GM23338 (cell line): ENCODE results near the gene IQCM. TPM values are rescaled to one million over a fixed set of nuclear protein-coding genes. Genes with fewer than 3 reads are reported as not detected.

Experiments
- ATAC-seq: fragments of 200-7000 bp; cut with Tn5 transposase; 3 replicates; pipeline ENCODE4 v1.9.1; 2020
- DNase-seq: peaks from one replicate; pipeline ENCODE4 v3.0.0-alpha.2; 2015; ENCODE audit warnings: low spot score
- H2AFZ ChIP-seq: fragments of 200-600 bp; sonication (generic); 2 replicates; pipeline ENCODE4 v1.8.0; 2016; ENCODE audit warnings: antibody characterized with exemption, mild to moderate bottlenecking, moderate library complexity
- H3F3A ChIP-seq: fragments of 200-600 bp; sonication (generic); replicated peaks from 2 replicates; pipeline ENCODE4 v1.8.0; 2017; ENCODE audit warnings: antibody characterized with exemption, mixed run types, low read depth
- H3K27ac ChIP-seq: fragments of 200-600 bp; sonication (generic); 2 replicates; pipeline ENCODE4 v1.6.1; 2016; ENCODE audit warnings: low read depth
- H3K27me3 ChIP-seq: fragments of 200-600 bp; sonication (generic); 2 replicates; pipeline ENCODE4 v1.8.0; 2016; ENCODE audit warnings: mild to moderate bottlenecking, mixed run types, moderate library complexity; ENCODE audit not compliant: insufficient read depth
- H3K36me3 ChIP-seq: fragments of 200-600 bp; sonication (generic); 2 replicates; pipeline ENCODE4 v1.8.0; 2016; ENCODE audit warnings: mild to moderate bottlenecking; ENCODE audit not compliant: insufficient read depth
- H3K4me1 ChIP-seq: fragments of 200-600 bp; sonication (generic); 2 replicates; pipeline ENCODE4 v1.8.0; 2016; ENCODE audit warnings: mild to moderate bottlenecking, moderate library complexity; ENCODE audit not compliant: insufficient read depth
- H3K4me2 ChIP-seq: fragments of 200-600 bp; sonication (generic); 2 replicates; pipeline ENCODE4 v1.7.1; 2017; ENCODE audit warnings: mixed run types
- H3K4me3 ChIP-seq: fragments of 200-600 bp; sonication (generic); 2 replicates; pipeline ENCODE4 v1.6.1; 2016; ENCODE audit warnings: mixed run types
- H3K79me2 ChIP-seq: fragments of 200-600 bp; sonication (generic); replicated peaks from 2 replicates; pipeline ENCODE4 v1.8.0; 2017; ENCODE audit warnings: mild to moderate bottlenecking; ENCODE audit not compliant: insufficient read depth
- H3K9me2 ChIP-seq: fragments of 200-600 bp; sonication (generic); 2 replicates; pipeline ENCODE4 v1.8.0; 2017; ENCODE audit not compliant: insufficient read depth
- H4K20me1 ChIP-seq: fragments of 200-600 bp; sonication (generic); replicated peaks from 2 replicates; pipeline ENCODE4 v1.8.0; 2017; ENCODE audit warnings: mild to moderate bottlenecking; ENCODE audit not compliant: insufficient read depth
- H3K27ac Mint-ChIP-seq: 2 replicates; pipeline ENCODE4 v1.8.0; 2020; ENCODE audit warnings: inconsistent platforms, mild to moderate bottlenecking, moderate library complexity, mixed read lengths
- H3K27me3 Mint-ChIP-seq: 3 replicates; pipeline ENCODE4 v1.8.0; 2022; ENCODE audit warnings: low read depth, mild to moderate bottlenecking, moderate library complexity, mixed read lengths, inconsistent platforms; ENCODE audit not compliant: insufficient read depth, poor library complexity
- H3K36me3 Mint-ChIP-seq: 3 replicates; pipeline ENCODE4 v1.8.0; 2021; ENCODE audit warnings: low read depth, mild to moderate bottlenecking, inconsistent platforms, moderate library complexity, mixed read lengths
- H3K4me1 Mint-ChIP-seq: 3 replicates; pipeline ENCODE4 v1.8.0; 2020; ENCODE audit warnings: mild to moderate bottlenecking, inconsistent platforms, mixed read lengths
- H3K4me3 Mint-ChIP-seq: 3 replicates; pipeline ENCODE4 v1.8.0; 2021; ENCODE audit warnings: moderate library complexity, mild to moderate bottlenecking, inconsistent platforms, mixed read lengths
- H3K9me3 Mint-ChIP-seq: 3 replicates; pipeline ENCODE4 v1.8.0; 2020; ENCODE audit warnings: moderate library complexity, mild to moderate bottlenecking, inconsistent platforms, mixed read lengths
- EZH2 ChIP-seq: fragments of 200-600 bp; sonication (generic); IDR thresholded peaks from one replicate; pipeline ENCODE4 v1.8.0; 2017; ENCODE audit warnings: antibody characterized with exemption, mild to moderate bottlenecking, low read depth; ENCODE audit not compliant: unreplicated experiment
- EZH2phosphoT487 ChIP-seq: fragments of 200-600 bp; sonication (generic); IDR thresholded peaks from one replicate; pipeline ENCODE4 v1.8.1; 2018; ENCODE audit warnings: antibody characterized with exemption; ENCODE audit not compliant: unreplicated experiment
- NANOG ChIP-seq: IDR thresholded peaks from 2 replicates; pipeline ENCODE4 v1.6.1; 2016; ENCODE audit warnings: antibody characterized with exemption, borderline replicate concordance
- POLR2AphosphoS5 ChIP-seq: IDR thresholded peaks from 2 replicates; pipeline ENCODE4 v1.6.1; 2016; ENCODE audit warnings: antibody characterized with exemption, low read depth
- STAT1 ChIP-seq: IDR thresholded peaks from one replicate; pipeline ENCODE4 v1.6.1; 2016; ENCODE audit warnings: antibody characterized with exemption; ENCODE audit not compliant: unreplicated experiment
- ZNF114 ChIP-seq: fragments of 250-450 bp; sonication (Bioruptor Pico); IDR thresholded peaks from 2 replicates; pipeline ENCODE4 v1.5.0; 2020; ENCODE audit warnings: mild to moderate bottlenecking, moderate library complexity
- ZNF462 ChIP-seq: fragments of 250-450 bp; sonication (Bioruptor Pico); IDR thresholded peaks from 2 replicates; pipeline ENCODE4 v1.5.0; 2020; ENCODE audit warnings: mild to moderate bottlenecking, moderate library complexity
- polyA plus RNA-seq: library from polyadenylated mRNA; unstranded; fragments of >200 nt; fragmentation: Nextera tagmentation; extraction: Ambion mirVana; gene quantifications from 2 replicates; pipeline ENCODE4 v1.2.1, GENCODE V29; 2016
- total RNA-seq: library from RNA; depleted of rRNA; stranded (reverse); fragments of >200 nt; shearing (Covaris generic); gene quantifications from 2 replicates; pipeline ENCODE4 v1.2.3, GENCODE V29; 2014
- TF ChIP-seq, protein P1 (sequence below): IDR thresholded peaks from one replicate; pipeline ENCODE4 v1.6.1; 2018; ENCODE audit warnings: antibody characterized with exemption; ENCODE audit not compliant: unreplicated experiment

Gene IQCM
- total and polyA plus RNA-seq, 2 experiments from 2014 or later = not detected

GRCh38 chr4:149768477-149768876, 47.2 kb downstream of the IQCM start:
- no peaks in the 10 kb centered on the region for H3K9me3 Mint-ChIP-seq
- H3K4me1 Mint-ChIP-seq = peaks cover 4% of the 10 kb centered on the region; the same call in 2 of the 3 replicates
- H3K36me3 ChIP-seq = no peaks in the 10 kb centered on the region
- no peak overlapping the region for H2AFZ ChIP-seq
- no peaks in the 10 kb centered on the region for H3K79me2 ChIP-seq
- TF ChIP-seq NANOG (no peak), STAT1 (no peak), ZNF114 (CRISPR knock-in tag) (no peak), EZH2 (no peak), EZH2phosphoT487 (no peak), POLR2AphosphoS5 (no peak), ZNF462 (CRISPR knock-in tag) (no peak)
- TF ChIP-seq, protein P1, sequence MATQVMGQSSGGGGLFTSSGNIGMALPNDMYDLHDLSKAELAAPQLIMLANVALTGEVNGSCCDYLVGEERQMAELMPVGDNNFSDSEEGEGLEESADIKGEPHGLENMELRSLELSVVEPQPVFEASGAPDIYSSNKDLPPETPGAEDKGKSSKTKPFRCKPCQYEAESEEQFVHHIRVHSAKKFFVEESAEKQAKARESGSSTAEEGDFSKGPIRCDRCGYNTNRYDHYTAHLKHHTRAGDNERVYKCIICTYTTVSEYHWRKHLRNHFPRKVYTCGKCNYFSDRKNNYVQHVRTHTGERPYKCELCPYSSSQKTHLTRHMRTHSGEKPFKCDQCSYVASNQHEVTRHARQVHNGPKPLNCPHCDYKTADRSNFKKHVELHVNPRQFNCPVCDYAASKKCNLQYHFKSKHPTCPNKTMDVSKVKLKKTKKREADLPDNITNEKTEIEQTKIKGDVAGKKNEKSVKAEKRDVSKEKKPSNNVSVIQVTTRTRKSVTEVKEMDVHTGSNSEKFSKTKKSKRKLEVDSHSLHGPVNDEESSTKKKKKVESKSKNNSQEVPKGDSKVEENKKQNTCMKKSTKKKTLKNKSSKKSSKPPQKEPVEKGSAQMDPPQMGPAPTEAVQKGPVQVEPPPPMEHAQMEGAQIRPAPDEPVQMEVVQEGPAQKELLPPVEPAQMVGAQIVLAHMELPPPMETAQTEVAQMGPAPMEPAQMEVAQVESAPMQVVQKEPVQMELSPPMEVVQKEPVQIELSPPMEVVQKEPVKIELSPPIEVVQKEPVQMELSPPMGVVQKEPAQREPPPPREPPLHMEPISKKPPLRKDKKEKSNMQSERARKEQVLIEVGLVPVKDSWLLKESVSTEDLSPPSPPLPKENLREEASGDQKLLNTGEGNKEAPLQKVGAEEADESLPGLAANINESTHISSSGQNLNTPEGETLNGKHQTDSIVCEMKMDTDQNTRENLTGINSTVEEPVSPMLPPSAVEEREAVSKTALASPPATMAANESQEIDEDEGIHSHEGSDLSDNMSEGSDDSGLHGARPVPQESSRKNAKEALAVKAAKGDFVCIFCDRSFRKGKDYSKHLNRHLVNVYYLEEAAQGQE = no peak
- no peaks in the 10 kb centered on the region for H4K20me1 ChIP-seq
- no peaks in the 10 kb centered on the region for H3K27me3 ChIP-seq
- no peak overlapping the region for H3K27ac Mint-ChIP-seq
- H3K36me3 Mint-ChIP-seq = no peaks in the 10 kb centered on the region
- H3K4me1 ChIP-seq = no peaks in the 10 kb centered on the region
- ATAC-seq (no peak), DNase-seq (no peak)
- H3K27ac ChIP-seq = no peak overlapping the region
- no peaks in the 10 kb centered on the region for H3K27me3 Mint-ChIP-seq
- no peak overlapping the region for H3K4me3 Mint-ChIP-seq
- no peak overlapping the region for H3K4me3 ChIP-seq
- no peaks in the 10 kb centered on the region for H3F3A ChIP-seq
- H3K9me2 ChIP-seq = no peaks in the 10 kb centered on the region
- H3K4me2 ChIP-seq = no peak overlapping the region
